A549 treated with Mapracorat at 1 μM for 4 hours (cell line): ENCODE measurements around the gene ETFA. TPM values are rescaled to one million over a fixed set of nuclear protein-coding genes. Genes with fewer than 3 reads are reported as not detected.

Source experiments
- total RNA-seq: library from RNA; stranded (reverse); fragments of 200-300 nt; extraction: Qiagen RNA extraction; gene quantifications from 5 replicates; pipeline ENCODE4 v1.2.3, GENCODE V29; 2022

ETFA gene
- 243 to 265 TPM (median 258 TPM) in 5 replicates for total RNA-seq

GRCh38 chr15:76311100-76311953 is at the start of gene ETFA:
ETFA (minus strand) TSS chr15:76311469; CDS start chr15:76311388, 81 bp downstream.

GRCh38 chr15:76336254-76337058 is 25.2 kb upstream of the ETFA start, which contains the start of gene ISL2:
ISL2 (plus strand) TSS chr15:76336773; CDS start chr15:76336884, 111 bp downstream.

Other genes with a start within 250 kb of the ETFA start
- gene ISL2, start 25.3 kb upstream of the ETFA start, total RNA-seq: 2.4 to 3.9 TPM (median 3.5 TPM) in 5 replicates